WI38 (cell line): ENCODE data around the gene XAF1.
"Not testable (repeated sequence)": the region's sequence is repeated elsewhere in the genome, so short reads cannot be mapped to it uniquely, and the experiment has no call there.

Source experiments
- H3K4me3 ChIP-seq: 2 replicates; pipeline ENCODE4 v1.5.1; 2011; ENCODE audit warnings: low read depth, mild to moderate bottlenecking, control low read depth, low read length
- TF ChIP-seq, protein P1 (sequence below): IDR thresholded peaks from 2 replicates; pipeline ENCODE4 v1.5.1; 2012; ENCODE audit warnings: low read depth, mild to moderate bottlenecking, control low read depth, low read length

XAF1 gene

DNA sequence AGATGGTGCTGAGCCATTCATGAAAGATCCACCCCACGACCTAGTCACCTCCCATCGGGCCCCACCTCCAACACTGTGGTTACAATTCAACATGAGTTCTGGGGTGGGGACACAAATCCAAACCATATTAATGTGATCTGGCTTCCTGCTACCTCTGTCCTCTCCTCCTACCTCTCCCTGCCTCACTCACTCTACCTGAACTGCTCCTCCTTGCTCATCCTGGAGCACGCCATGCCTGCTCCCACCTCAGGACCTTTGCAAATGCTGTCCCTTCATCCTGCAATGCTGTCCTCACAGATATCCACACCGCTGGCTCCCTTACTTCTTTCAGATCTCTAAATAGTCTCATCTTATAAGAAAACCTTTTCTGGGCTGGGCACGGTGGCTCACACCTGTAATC is 31.8 kb upstream of the XAF1 start:
- TF ChIP-seq, protein P1, sequence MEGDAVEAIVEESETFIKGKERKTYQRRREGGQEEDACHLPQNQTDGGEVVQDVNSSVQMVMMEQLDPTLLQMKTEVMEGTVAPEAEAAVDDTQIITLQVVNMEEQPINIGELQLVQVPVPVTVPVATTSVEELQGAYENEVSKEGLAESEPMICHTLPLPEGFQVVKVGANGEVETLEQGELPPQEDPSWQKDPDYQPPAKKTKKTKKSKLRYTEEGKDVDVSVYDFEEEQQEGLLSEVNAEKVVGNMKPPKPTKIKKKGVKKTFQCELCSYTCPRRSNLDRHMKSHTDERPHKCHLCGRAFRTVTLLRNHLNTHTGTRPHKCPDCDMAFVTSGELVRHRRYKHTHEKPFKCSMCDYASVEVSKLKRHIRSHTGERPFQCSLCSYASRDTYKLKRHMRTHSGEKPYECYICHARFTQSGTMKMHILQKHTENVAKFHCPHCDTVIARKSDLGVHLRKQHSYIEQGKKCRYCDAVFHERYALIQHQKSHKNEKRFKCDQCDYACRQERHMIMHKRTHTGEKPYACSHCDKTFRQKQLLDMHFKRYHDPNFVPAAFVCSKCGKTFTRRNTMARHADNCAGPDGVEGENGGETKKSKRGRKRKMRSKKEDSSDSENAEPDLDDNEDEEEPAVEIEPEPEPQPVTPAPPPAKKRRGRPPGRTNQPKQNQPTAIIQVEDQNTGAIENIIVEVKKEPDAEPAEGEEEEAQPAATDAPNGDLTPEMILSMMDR = no peak
- no peak overlapping the region for H3K4me3 ChIP-seq

- TF ChIP-seq, protein P1 = no peak
- no peak overlapping the region for H3K4me3 ChIP-seq
Observed at GRCh38 chr17:6729531-6729930, 26.3 kb upstream of the XAF1 start.

- not testable (repeated sequence) for H3K4me3 ChIP-seq
Observed at GRCh38 chr17:6746665-6747064, 9.2 kb upstream of the XAF1 start.

GRCh38 chr17:6748617-6749016 is 7.2 kb upstream of the XAF1 start:
- TF ChIP-seq, protein P1 = no peak
- H3K4me3 ChIP-seq = no peak overlapping the region

GRCh38 chr17:6749519-6749918 is 6.3 kb upstream of the XAF1 start:
- no peak overlapping the region for H3K4me3 ChIP-seq
- TF ChIP-seq, protein P1 = no peak

DNA sequence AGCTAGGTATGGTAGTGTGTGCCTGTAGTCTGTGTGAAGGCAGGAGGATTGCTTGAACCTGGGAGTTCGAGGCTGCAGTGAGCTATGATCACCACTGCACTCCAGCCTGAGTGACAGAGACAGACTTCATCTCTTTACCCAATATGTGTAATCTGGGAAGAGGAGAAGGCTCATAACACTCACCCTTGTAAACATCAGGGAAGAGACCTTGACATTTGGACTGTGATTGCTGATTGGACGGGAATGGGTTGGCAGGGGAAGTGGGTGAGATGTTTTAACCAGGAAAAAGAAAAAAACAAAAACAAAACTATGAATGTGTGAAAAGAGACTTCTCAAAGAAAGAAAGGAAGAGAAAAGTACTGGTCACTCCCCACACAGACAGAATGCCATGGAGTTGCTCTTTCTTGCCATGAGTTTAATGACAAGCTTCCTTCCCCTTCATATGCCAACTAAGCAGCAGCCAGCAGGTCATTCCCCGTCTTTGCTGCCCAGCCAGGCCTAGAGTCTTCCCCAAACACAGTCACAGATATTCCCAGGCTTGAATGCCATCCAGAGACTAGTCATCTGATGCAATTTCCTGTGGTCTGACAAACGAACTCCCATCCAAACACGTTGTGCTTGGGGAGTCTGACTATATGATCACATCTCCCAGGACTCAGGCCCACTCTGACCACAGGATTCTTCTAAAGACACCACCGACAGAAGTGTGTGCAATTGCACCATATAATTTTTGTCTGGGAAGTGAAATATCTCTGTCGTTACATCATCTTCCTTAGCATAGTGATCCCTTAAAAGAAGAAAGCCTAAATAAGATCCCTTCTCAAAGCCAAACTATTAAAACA is 3.6 kb upstream of the XAF1 start:
- TF ChIP-seq, protein P1 = no peak
- H3K4me3 ChIP-seq = peak overlapping the region; percentile 25; the same call in 1 of the 2 replicates

DNA sequence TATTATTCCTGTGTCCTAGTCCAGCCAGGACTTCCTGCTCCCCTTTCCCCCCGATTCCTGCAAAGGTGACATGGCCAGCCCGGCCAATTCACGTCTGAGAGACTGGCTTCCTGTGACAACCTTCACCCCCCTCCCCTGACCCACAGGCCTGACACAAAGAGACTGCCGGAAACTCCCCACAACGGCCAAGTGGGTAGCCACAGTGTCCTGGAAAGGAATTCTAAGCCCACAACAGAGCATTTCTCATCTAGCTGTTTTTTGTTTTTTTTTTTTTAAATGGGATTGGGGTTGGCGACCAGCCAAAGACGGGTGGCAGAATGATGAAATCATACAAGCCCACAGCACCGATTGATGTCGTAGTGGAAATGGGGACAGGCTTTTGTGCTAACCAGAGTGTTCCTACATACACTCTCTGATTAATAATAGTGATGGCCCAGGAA is 2.8 kb upstream of the XAF1 start:
- H3K4me3 ChIP-seq = peak overlapping the region; percentile 25; the same call in 1 of the 2 replicates

More for the DNA sequence above, 2.8 kb upstream of the XAF1 start:
- TF ChIP-seq, protein P1 = no peak
